ENCODE data around the gene GSTT2.

GRCh38 chr22:24011735-24012068 lies 31.8 kb downstream of the GSTT2 start:
- TF ChIP-seq SNAI2 (CRISPR knock-in tag; IDR thresholded peaks at IDR 0.05) (no peak), CSDC2 (CRISPR knock-in tag; IDR thresholded peaks at IDR 0.05) (no peak), RARB (CRISPR knock-in tag; IDR thresholded peaks at IDR 0.05) (no peak), PATZ1 (CRISPR knock-in tag; IDR thresholded peaks at IDR 0.05; ENCODE audit: borderline replicate concordance) (no peak), ARNTL (CRISPR knock-in tag; IDR thresholded peaks at IDR 0.05; ENCODE audit: borderline replicate concordance, low read depth) (no peak), TOX (CRISPR knock-in tag; IDR thresholded peaks at IDR 0.05; ENCODE audit: borderline replicate concordance) (no peak), PPARA (CRISPR knock-in tag; IDR thresholded peaks at IDR 0.05; ENCODE audit: borderline replicate concordance) (no peak), CSRNP3 (CRISPR knock-in tag; IDR thresholded peaks at IDR 0.05) (no peak), ZFP3 (CRISPR knock-in tag; IDR thresholded peaks at IDR 0.05) (no peak)
